ENCODE results near the gene PRKAR2B. TPM values are rescaled to one million over a fixed set of nuclear protein-coding genes. Genes with fewer than 3 reads are reported as not detected.
A peak's percentile ranks its signal among the peaks of the same experiment; 100 is the strongest.

The PRKAR2B gene
- total RNA-seq, 1 donor from 2014 or later, result 36.1 TPM

DNA sequence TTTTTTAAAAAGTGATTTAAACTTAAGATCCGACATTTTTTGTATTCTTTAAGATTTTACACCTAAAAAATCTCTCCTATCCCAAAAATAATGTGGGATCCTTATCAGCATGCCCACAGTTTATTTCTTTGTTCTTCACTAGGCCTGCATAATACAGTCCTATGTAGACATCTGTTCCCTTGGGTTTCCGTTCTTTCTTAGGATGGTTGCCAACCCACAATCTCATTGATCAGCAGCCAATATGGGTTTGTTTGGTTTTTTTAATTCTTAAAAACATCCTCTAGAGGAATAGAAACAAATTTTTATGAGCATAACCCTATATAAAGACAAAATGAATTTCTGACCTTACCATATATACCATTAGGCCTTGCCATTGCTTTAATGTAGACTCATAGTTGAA lies 115.9 kb downstream of the PRKAR2B start:
- no peak for DNase-seq

DNA sequence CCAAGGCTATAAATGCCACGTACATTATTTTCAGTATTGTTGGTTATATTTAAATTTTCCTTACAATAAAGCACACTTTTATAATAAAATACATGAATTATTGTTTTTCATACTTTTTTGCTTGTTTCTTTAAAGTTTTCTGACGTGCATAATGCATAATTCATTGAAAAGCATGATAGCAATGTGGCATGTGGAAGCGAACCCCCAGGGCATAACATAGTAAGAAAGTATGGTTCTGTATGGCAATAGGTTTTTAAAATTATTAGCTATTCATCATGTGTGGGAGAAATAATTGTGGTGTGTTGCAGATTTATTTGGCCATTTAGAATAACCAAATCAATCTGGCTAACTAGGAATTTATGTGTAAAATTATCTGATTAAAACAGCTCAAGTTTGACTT lies 116.9 kb downstream of the PRKAR2B start:
- no peak for DNase-seq

DNA sequence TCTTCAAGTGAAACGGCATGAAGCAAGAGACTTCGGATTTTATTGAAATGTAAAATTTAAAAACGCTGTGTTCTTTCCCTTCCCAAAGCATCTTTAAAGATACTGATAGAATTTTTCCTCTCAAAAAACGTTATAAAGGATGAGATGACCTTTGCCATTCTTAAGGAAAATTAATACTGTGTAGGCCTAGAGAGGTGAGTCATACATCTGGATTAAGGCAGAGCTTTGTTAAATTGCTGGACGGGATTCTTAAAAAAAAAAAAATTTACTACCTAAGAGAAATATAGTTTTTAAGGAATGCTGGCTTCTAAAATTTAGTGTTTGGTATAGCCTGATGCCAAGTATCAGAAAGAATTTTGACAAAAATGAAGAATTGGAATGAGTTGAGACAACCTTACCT lies 118.0 kb downstream of the PRKAR2B start:
- no peak for DNase-seq

DNA sequence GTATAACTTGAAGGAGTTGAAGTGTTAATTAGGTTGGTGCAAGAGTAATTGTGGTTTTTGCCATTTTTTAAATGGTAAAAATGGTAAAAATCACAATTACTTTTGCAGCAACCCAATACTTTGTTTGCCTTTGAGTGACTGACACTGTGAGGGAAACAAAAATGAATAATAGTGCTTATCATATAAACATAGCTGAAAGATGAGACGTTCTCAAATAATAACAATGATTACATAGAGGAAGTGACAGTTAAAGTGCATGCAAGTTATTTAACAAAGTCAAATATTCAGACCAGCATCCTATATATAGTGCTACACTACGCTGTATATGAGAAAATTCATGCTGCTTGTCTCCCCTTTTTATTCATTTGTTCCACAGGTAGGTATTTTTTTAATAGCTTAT lies 119.6 kb downstream of the PRKAR2B start:
- no peak for DNase-seq

DNA sequence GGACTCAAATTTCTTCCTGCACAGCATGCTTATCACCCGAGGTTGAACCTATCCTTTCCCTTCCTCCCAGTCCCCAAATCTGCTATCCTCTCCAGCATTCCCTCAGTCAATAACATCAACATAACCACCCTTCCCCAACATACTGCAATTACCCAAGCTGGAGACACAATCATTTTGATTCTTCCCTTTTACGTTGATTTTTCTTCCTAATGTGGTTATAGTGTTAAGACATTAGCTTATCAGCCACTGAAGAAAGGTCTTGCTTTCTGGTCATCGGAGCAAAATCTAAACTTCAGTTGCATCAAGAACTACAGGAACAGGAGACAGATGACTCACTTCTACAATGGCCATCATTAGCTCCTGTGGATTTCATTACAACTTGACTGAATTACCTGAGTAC lies 120.8 kb downstream of the PRKAR2B start:
- DNase-seq, result no peak

DNA sequence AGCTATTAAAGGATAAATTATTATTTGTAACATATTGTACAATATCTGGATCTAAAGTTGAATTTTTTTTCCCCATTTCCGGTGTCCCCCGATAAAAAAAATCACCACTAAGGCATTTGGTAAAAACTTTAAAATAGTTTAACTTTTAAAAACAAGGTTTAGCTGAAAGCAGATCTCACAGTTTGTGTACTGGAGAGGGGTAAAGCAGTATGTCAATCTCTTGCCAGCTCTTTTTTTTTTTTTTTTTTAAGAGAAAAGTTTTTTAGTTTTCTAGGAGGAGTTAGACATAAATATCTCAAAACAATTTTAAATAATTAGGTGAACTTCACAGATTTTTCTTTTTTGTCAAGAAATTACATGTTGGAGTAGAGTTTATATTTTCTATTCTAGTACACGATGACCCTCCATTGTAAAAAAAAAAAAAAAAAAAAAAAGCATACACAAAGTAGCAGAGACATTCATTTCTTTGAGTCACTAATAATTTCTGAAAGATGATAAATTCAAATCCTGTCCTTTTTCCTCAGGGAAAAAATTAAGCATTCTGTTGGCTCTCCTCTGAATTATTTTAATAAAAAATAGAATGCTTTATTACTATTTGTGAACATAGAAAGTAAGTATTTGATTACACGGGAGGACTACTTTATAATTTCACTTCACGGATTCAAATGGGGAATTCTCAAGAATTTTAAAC lies 122.4 kb downstream of the PRKAR2B start:
- DNase-seq, result no peak

DNA sequence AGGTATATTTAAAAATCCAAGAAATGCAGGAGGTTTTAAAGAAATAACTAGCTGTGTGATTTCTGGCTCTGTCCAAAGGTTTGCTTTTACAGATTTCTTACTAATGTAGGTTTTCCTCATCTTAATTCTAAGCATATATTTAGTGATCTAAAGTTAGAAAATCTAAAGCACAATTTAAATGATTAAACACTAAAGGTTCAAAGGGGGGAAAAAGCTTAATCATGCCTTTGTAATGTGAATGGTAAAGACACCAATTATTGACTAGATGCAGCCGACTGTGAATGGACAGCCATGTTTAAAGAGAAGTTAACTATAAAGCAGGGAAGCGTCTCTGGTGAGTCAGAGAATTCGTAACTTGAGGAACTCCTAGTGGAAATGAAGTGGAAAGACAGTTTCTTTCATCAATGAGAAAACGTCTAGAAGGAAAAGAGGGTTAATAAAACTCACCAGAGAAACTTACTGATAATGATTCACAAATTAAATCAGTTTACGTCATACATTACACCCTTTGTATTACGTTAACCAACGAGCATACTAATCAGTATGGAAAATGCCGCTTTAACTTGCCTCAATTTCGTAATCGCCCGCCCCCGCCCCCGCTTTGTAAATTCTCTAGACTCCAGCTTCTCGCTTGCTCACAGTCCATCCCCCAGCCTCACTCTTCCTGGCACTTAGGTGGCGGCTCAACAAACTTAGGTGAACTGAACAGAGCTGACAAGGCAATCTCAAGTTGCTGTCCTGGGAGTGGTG lies 123.2 kb downstream of the PRKAR2B start:
- peak; percentile 95 for DNase-seq

DNA sequence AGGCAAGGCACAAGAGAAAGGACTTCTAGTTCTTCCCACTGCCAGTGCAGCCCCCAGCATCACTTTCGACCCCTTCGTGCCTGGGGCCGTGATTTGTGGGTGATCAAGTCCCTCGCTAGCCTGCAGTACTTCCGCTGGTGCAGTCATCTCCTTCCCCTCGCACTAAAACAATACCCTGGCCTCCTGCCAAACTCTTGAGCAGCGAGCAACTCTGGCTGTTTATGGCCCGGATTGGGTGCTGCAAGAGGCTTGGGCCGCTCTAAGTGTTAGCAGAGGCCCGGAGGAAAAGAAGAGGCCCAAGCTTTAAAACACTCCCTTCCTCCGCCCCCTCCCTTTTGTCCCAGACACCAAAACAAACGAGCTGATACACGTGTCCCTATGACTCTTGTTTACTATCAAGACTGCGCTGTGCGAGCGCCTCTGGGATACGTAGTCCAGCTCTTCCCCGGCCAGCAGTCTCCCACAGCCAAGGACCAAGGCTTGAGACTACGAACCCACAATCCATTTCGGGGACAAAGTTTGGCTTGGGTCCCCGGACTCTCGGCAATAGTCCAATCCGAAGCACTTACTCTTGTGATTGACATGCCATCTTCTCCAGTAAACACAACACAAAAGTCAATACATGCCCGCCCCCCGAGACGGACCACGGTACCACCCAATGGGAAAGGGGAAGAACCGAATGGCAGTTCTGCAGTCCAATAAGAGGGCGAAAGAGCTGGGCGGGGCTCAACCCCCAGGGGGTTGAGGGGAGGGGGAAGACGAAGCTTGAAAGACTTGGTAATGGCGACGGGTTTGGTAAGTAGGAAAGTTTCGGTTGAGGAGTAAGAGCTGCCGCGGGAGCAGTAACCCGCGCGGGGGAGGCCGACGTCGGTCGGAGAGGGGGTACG lies 124.0 kb downstream of the PRKAR2B start, which contains the start of gene HBP1:
TSS of gene HBP1 (plus strand) at position 771 of the 887 bp plus-strand sequence. CDS start 10,891 bp downstream, outside the sequence.
- DNase-seq, result peak; percentile 100

DNA sequence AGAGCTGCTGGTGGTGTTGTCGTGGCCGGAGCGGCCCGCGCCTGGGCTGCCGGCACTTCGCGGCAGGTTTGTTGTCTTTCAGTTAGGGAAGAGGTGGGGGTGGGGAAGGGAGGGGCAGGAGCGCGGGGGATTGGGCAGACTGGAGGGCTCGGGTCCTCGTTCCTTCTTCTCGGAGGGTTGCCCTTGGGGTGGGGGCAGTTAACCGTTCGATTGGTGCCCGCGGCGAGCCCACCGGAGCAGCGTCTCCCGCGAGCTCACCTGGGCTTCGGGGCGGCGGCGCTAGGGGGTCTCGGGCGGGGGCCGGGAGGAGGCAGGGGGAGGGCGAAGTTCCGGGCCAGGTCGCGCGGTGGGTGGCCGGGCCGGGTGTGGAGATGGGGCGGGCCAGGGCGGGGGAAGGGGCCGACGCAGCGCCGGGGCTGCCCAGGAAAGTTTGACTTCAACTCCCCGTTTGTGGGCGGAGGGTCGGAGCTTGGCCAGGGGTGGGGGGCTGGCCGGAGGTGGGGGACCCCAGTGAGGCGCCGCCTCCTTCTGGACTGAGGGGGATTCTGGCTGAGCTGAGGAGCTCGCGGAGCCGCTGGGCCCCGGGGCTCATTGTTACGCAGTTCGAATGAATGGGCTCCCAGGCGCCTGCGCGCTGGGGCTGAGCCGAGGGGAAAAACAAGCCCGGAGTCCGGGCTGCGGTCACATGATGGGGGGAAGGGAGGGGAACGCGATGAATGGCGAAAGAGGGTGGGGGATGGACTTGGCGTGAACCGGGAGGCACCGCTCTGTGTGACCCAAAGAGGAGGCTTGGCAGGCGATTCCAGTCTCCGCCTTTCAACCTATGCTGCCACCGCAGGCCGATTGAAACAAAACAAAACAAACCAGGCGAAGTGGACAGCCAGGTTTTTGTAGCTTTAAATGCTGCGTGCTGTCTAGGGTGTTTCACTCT lies 124.9 kb downstream of the PRKAR2B start:
- DNase-seq, result peak; percentile 96

DNA sequence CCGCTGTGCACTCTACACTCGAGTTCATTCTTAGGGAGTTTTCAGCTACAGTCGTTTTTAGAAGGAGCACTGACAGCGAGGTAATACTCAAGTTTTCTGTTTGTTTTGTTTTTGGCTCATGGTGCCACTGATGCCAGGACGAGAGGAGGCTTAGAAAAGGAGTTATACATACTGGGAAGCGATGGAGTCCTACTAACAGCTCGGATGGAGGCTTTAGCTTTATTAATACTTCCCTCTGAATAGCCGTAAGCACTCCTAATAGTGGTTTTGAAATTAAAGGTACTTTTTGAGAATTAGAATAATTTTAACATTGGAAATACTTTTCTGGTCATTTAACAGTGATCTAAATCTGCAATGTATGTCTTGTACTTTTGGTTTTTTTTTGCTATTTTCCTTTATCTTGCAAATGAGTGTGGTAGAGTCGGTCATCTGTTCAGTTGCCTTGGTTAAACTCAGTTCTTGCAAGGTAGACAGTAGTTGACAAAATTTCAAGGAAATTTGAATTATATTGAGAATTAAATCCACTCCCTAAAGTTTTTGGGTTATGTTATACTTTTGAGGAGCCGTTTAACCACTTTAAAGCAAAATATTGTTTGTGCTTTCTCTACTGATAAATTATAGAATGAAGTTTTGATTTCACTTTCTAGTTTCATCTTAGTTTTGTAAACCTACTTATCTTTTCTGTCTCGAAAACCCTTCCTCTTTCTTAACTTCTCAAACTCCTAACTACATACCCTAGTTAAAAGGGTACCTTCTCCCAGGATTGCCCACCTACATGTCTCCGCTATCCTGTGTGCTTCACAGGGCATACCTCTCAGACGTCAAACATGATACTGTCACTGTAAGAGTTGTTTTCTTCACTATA lies 125.8 kb downstream of the PRKAR2B start:
- no peak for DNase-seq

DNA sequence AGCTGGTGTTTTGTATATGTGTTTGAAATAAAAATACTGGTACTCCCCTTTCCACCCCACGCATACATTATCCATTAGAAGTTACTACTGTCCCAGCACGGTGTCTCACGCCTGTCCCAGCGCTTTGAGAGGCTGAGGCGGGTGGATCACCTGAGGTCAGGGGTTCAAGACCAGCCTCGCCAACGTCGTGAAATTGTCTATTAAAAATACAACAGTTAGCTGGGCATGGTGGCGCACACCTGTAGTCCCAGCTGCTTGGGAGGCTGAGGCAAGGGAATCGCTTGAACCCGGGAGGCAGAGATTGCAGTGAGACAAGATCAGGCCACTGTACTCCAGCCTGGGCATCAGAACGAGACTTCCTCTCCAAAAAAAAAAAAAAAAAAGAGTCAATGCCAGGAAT lies 127.0 kb downstream of the PRKAR2B start:
- DNase-seq, result no peak

DNA sequence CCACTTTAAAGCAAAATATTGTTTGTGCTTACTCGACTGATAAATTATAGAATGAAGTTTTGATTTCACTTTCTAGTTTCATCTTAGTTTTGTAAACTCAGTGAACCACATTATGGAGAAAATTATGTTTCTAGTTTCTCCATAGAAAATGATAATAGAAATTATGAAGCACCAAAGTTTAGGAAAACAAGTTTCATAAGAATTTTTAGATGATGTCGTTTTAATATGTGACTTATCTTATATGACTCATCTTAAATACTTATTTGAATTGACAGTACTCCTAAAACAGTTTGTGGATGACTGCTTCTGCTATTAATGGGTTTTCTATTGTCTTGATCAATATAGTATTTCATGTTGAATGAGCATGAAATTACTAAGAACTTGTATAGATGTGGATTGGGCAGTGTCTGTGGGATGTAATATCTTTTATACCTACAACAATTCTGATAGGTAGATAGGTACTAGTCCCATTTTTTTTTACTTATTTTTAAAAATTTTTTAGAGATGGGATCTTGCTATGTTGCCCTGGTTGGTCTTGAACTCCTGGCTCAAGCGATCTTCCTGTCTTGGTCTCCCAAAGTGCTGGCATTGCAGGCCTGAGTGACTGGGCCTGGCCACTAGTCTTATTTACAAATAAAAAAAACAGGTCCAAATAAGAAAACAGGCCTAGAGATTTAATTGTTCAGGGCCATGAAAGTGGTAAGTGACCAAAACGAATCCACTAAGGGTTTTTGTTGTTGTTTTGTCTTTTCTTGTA lies 127.9 kb downstream of the PRKAR2B start:
- no peak for DNase-seq

DNA sequence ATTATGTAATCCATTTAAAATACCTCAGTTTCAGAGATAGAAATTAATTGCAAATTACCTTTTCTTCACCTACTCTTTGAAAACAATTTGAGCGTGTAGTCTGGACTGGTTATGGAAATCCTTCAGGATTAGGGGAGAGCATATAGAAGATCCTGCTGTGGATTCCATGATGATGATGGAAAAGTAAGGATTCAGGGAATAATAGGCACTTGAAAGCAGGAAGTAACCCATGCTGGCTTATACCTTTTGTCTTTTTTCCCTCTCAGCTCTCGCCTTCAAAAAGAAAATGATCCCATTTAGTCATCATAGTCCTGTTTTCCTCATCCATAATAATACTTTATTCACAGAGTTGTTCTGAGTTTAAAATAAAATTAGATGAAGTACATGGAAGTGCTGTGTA lies 128.7 kb downstream of the PRKAR2B start:
- no peak for DNase-seq

DNA sequence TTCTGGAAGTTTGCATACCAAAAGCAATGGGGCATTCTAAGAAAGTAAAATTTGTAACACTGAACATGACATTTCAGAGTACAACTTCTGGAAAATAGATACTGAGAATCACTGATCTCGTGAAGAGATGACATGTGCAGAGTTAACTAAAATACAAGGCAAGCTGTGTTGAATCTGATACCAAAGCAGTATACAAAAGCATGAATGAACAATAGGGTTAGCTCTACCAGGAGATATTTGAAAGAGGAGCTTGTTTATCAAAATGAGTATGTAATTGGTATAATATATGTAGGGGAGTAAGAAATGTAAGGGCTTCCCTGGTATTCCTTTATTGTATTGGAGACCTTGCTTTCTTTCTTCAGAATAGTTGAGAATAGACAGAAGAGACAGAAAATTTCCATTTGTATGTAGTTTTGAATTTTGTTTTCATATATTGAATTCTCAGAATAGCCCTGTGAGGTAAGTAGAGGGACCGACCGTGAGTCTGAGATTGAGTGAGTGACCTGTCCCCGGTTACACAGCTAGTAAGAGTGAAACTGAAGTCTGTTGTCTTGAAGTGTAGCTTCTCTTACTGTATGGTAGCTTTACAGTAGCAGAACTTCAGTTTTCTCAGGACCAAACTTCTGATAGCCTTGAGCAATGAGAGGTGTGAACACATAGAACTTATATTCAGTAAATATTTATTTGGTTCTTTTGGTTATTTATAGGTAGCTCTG lies 129.3 kb downstream of the PRKAR2B start:
- DNase-seq, result no peak

DNA sequence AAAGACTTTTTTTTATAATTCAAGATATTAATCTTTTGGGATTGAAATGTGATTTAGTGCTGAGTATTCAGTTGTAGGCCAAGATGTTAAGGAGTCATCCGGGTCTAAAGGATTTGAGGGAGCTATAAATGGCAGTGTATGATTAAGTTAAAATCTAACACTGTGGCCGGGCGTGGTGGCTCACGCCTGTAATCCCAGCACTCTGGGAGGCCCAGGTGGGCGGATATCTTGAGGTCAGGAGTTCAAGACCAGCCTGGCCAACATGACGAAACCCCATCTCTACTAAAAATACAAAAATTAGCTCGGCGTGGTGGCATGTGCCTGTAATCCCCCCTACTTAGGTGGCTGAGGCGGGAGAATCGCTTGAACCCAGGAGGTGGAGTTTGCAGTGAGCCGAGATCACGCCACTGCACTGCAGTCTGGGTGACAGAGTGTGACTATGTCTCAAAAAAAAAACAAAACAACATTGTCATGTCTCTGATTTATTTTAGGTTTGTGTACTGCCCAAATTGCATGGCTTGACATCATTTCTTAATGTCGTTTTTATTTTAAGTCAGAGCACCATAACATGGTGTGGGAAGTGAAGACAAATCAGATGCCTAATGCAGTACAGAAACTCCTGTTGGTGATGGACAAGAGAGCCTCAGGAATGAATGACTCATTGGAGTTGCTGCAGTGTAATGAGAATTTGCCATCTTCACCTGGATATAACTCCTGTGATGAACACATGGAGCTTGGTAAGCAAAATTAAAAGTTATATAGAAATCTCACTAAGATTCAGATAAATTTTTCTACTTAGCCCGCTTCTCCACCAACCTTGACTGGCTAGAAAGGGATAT lies 135.0 kb downstream of the PRKAR2B start:
- no peak for DNase-seq

DNA sequence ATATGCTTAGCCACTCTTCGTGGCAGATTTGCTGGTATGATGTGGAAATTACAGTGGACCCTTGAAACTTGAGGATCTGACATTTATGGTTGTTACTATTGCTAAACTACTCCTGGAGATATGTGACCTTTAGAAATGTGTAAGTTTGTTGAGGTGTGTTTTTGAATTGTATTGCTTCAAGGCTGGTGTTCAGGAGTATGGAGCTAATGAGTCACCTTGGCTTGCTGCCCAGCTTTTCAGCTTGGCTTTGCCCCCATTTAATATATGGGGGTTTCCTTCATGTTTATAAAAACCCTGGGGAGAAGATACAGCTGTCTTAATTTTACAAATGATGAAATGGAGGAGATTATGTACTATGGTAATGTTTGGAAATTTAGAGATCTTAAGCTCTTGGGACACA lies 135.9 kb downstream of the PRKAR2B start:
- no peak for DNase-seq

DNA sequence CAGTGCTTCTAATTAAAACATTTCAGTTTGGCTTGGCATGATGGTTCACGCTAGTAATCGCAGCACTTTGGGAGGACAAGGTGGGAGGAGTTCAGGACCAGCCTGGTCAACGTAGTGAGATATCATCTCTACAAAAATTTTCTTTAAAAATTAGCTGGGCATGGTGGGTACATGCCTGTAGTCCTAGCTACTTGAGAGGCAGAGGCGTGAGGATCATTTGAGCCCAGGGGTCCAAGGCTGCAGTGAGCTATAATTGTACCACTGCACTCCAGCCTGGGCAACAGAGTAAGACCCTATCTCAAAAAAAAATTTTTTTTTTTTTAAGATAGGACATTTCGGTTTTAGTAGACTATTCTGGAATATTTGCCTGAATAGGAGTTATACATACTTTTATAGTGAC lies 136.7 kb downstream of the PRKAR2B start:
- DNase-seq, result no peak

DNA sequence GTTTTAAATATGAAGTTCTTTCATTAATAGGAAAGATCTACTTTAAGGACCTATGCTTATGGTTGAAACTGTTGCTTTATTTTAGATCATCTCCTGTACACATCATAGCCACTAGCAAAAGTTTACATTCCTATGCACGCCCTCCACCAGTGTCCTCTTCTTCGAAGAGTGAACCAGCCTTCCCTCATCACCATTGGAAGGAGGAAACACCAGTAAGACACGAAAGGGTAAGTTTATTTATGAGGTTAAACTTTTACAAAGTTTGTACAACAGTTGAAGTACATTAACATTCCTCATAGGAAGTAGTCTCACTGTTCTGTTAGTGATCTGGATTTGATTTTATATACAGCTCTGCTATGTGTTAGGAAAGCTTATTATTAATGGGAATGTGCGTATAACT lies 141.2 kb downstream of the PRKAR2B start:
- no peak for DNase-seq

Data from skin of body (tissue), 2 donors.